Stimulated activated CD8-positive, alpha-beta memory T cell treated with anti-CD3 and anti-CD28 coated beads, Interleukin-4, amount 100 ng/mL, for 24 hours (primary cell): ENCODE measurements around the gene PINLYP.
A peak's percentile ranks its signal among the peaks of the same experiment; 100 is the strongest.
"Not testable (repeated sequence)": the region's sequence is repeated elsewhere in the genome, so short reads cannot be mapped to it uniquely, and the experiment has no call there.

ENCODE experiments used
- DNase-seq: peaks from one replicate; pipeline ENCODE4 v3.0.0-alpha.2; 2020; ENCODE audit warnings: low read depth

Gene PINLYP

GRCh38 chr19:43575156-43575950 lies at the start of gene PINLYP, which contains the start of gene XRCC1:
TSS of gene PINLYP (plus strand) at chr19:43575801. CDS start at chr19:43577192, 1,391 bp downstream.
TSS of gene XRCC1 (minus strand) at chr19:43575527. CDS start at chr19:43575458, 69 bp downstream.
- DNase-seq, result peak; percentile 94

GRCh38 chr19:43525836-43526771 lies 49.5 kb upstream of the PINLYP start:
- no peak for DNase-seq

GRCh38 chr19:43526884-43527859 lies 48.4 kb upstream of the PINLYP start, which contains the start of gene ETHE1:
TSS of gene ETHE1 (minus strand) at chr19:43527201. CDS start at chr19:43527177, 24 bp downstream.
- peak; percentile 66 for DNase-seq

- DNase-seq, result no peak
These were observed 47.6 kb upstream of the PINLYP start for GRCh38 chr19:43527860-43528622.

- DNase-seq, result no peak
These were observed 43.0 kb upstream of the PINLYP start for GRCh38 chr19:43532571-43532961.

GRCh38 chr19:43532962-43533545 lies 42.5 kb upstream of the PINLYP start, which contains the start of gene ZNF575:
TSS of gene ZNF575 (plus strand) at chr19:43533188. CDS start at chr19:43534423, 1,235 bp downstream.
- DNase-seq, result peak; percentile 86

GRCh38 chr19:43533546-43534304 lies 41.9 kb upstream of the PINLYP start:
- DNase-seq, result peak; percentile 92

GRCh38 chr19:43534305-43534815 lies 41.2 kb upstream of the PINLYP start:
- DNase-seq, result no peak

DNA sequence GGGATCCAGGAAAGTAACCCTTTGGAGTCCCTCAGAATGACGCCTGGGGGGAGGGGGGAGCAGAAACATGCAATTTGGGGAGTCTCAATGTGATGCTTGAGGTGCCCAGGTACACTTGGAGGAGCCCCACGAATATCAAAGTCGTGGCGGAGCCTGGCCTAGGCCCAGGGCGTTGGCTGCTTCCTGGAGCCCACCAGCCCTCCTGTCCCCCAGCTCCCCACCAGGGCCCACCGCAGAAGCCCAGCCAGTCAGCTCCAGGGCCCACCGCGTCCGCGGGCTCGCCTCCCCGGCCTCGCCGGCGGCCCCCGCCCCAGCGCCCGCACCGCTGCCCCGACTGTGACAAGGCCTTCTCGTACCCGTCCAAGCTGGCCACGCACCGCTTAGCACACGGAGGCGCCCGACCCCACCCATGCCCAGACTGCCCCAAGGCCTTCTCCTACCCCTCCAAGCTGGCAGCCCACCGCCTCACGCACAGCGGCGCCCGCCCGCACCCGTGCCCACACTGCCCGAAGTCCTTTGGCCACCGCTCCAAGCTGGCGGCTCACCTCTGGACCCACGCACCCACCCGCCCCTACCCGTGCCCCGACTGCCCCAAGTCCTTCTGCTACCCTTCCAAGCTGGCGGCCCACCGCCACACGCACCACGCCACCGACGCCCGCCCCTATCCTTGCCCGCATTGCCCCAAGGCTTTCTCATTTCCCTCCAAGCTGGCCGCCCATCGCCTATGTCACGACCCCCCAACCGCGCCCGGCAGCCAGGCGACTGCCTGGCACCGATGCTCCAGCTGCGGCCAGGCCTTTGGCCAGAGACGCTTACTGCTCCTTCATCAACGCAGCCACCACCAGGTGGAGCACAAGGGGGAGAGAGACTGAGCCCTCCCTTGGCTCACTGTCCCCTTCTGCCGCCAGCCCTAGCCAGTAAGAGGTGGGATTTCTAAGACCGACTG lies 40.5 kb upstream of the PINLYP start:
- no peak for DNase-seq

- DNase-seq, result no peak
These were observed 36.7 kb upstream of the PINLYP start for GRCh38 chr19:43538922-43539321.

GRCh38 chr19:43540381-43540780 lies 35.2 kb upstream of the PINLYP start:
- no peak for DNase-seq

GRCh38 chr19:43541920-43542650 lies 33.5 kb upstream of the PINLYP start:
- DNase-seq, result no peak

- no peak for DNase-seq
These were observed 31.5 kb upstream of the PINLYP start for GRCh38 chr19:43544077-43544476.

GRCh38 chr19:43545276-43545675 lies 30.3 kb upstream of the PINLYP start:
- DNase-seq, result no peak

- no peak for DNase-seq
These were observed 29.6 kb upstream of the PINLYP start for GRCh38 chr19:43545981-43546380.

GRCh38 chr19:43546581-43546980 lies 29.0 kb upstream of the PINLYP start:
- DNase-seq, result no peak

GRCh38 chr19:43547926-43548325 lies 27.7 kb upstream of the PINLYP start:
- not testable (repeated sequence) for DNase-seq
